GM21737 (cell line): ENCODE measurements around the gene SUGP1.

Source experiments
- ATAC-seq: cut with Tn5 transposase; IDR thresholded peaks from one replicate; pipeline ENCODE4 v1.9.1; 2021; ENCODE audit warnings: mild to moderate bottlenecking, moderate library complexity; ENCODE audit not compliant: unreplicated experiment

The SUGP1 gene

DNA sequence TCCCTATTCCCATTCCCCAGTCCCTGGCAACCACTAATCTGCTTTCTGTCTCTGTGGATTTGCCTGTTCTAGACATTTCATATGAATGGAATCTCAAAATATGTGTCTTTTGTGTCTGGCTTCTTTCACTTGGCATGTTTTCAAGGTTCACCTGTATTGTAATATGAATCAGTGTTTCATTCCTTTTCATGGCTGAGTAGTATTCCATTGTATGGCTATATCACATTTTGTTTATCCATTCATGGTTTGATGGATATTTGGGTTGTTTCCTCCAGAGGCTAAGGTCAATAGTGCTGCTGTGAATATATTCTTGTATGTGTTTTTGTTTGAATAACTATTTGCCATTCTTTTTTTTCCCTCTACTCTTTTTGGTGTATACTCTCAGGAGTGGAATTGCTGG, 84.1 kb downstream of the SUGP1 start:
- ATAC-seq: no peak

- ATAC-seq: no peak
These were observed 86.0 kb downstream of the SUGP1 start for GRCh38 chr19:19234220-19234816.

- no peak for ATAC-seq
These were observed 88.0 kb downstream of the SUGP1 start for GRCh38 chr19:19232261-19232721.

GRCh38 chr19:19230999-19231398, 89.3 kb downstream of the SUGP1 start:
- no peak for ATAC-seq

DNA sequence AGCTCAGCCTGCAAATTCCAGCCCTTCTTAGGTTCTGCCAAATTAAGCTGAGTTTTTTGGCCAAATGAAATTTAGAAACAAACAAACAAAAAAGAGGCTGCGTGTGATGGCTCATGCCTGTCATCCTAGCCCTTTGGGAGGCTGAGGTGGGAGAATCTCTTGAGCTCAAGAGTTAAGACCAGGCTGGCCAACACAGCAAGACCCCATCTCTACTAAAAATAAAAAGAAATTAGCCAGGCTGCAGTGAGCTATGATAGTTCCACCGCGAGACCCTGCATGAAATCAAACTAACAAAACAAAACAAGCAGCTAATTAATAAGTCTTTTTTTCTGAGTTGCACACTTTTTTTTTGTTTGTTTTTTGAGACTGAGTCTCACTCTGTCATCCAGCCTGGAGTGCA, 90.6 kb downstream of the SUGP1 start:
- ATAC-seq: no peak

DNA sequence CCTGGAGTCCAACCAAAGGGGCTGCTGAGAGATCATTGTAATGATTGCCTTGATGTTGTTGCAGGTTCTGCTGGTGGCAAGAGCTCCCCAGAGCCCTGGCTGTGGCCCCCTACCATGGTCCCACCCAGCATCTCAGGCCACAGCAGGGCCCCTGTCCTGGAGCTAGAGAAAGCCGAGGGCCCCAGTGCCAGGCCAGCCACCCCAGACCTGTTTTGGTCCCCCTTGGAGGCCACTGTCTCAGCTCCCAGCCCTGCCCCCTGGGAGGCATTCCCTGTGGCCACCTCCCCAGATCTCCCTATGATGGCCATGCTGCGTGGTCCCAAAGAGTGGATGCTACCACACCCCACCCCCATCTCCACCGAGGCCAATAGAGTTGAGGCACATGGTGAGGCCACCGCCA, 93.1 kb downstream of the SUGP1 start:
- ATAC-seq: no peak

DNA sequence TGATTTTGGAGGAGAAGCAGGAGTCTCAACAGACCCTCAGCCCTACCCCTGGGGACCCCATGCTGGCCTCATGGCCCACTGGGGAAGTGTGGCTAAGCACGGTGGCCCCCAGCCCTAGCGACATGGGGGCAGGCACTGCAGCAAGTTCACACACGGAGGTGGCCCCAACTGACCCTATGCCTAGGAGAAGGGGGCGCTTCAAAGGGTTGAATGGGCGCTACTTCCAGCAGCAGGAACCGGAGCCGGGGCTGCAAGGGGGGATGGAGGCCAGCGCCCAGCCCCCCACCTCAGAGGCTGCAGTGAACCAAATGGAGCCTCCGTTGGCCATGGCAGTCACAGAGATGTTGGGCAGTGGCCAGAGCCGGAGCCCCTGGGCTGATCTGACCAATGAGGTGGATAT, 93.6 kb downstream of the SUGP1 start:
- ATAC-seq: no peak

DNA sequence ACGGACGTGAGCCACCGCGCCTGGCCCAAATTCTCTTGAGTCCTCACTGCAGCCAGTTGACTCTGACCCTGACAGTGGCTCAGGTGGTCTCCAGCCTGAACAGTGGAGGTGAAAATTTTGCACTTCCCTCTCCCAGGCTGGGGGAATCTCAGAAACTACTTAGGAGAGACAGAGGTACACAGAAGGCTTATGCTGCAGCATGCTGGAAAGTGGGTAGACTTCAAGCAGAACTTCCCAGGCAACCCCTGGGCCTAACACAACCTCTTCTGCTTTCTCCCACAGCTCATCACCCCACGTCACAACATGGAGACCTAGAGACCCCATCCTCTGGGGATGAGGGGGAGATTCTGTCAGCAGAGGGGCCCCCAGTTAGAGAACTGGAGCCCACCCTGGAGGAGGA, 94.1 kb downstream of the SUGP1 start:
- ATAC-seq: no peak
